ENCODE results near the gene EIF4B.
"Not testable (repeated sequence)": the region's sequence is repeated elsewhere in the genome, so short reads cannot be mapped to it uniquely, and the experiment has no call there.

EIF4B gene

DNA sequence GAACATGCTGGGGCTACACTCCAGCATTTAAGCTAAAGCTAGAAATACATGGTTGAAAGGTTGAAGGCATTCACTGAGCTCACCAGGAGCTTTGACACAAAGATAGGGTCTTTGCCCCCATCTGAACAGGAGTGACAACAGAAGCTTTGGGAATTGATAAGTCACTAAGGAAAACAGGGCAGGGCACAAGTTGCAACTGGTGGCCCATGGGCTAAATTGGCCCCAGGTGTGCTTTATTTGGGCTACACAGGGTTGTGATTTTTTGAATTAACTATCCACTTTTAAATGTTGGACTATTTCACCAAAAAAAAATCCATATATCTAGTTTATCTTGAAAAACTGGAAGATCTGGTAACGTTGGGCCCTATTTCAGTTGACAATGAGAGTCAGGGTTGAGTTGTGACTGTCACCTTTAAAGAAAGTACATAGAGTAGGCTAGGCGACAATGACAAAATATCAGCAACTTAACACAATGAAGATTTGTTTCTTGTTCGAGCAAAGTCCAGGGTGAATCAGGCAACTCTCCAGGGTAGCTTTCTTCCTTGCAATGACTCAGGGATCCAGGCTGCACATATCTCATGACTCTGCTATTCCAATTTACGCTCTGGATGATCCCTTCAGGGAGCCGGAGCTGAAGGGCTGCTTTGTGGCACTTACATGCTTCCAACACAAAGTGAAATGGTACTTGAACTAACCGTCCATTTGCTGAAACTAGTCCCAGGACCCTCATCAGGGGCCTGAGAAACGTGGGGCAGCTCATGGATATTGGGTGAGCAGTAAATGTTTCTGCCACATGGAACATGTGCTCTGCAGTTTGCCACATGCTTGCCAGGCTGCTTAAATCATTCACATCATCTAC, 13.3 kb upstream of the EIF4B start:
- DNase-seq (ENCODE audit: low spot score): peak; percentile 85

DNA sequence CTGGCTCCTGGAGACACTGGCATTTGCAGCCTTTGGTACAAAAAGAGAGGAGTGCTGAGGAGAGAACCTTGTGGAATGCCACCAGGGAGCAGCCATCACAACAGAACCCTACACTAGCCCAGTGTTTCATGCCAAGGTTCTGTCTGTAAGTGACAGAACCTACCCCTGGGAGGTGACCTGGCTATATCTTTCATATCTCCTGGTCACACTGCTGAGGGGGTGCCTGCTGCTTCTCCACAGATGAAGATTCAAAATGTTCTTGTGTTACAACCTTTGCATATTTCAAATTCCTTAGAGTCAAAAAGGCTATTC, 12.7 kb upstream of the EIF4B start:
- DNase-seq (ENCODE audit: low spot score): no peak

DNA sequence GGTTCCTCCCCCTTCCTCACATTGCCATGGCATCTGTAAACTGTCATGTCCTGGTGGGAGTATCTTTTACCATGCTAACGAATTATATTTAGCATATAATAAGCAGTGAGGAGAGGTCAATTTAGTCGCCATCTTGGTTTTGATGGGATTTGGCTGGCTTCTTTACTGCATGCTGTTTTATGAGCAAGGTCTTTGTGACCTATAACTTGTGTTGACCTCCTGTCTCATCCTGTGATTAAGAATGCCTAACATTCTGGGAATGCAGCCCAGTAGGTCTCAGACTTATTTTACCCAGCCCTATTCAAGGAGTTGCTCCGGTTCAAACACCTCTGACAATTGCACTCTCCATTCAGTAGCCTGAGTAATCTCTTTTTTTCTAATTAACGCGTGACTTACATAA, 2.1 kb upstream of the EIF4B start:
- no peak for DNase-seq (ENCODE audit: low spot score)

DNA sequence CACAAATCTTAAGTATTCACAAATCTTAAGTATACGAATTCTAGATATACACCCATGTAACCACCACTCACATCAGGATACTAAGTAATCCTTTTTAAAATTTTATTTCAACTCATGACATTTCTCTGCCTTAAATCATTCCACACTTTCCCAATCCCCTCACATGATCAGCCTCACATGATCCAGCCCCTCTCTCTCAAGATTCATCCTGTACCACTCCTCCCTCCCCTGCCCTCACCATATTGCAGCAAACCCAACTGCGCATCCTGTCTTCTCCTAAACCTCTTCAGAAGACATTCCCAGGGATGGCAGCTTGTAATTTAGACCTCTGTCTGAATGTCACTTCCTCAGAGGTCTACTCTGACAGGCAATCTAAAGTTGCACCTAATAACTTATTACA, 1.7 kb upstream of the EIF4B start:
- DNase-seq (ENCODE audit: low spot score): no peak

DNA sequence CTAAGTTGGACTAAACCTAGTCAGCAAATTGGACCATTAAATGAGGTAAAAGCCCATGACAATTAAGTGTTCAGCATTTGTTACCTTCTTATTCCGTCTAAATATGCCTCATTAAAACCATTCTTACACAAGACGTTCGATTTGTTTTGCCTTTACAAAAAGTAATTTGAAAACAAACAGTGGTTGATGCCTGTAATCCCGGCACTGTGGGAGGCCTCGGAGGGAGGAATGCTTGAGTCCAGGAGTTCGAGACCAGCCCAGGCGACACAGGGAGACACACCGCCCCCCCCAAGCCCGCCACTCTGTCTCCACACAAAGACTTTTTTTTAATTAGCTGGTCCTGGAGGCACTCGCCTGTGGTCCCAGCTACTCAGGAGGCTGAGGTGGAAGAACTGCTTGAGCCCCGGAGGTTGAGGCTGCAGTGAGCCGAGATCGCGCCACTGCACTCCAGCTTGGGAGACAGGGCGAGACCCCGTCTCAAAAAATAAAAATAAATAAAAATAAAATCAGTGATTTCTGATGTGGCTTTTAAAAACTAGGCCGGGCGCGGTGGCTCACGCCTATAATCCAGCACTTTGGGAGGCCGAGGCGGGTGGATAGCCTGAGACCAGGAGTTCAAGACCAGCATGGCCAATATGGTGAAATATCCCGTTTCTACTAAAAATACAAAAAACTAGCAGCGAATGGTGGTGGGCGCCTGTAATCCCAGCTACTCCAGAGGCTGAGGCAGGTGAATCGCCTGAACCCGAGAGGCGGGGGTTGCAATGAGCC, 856 bp upstream of the EIF4B start:
- DNase-seq (ENCODE audit: low spot score): no peak

DNA sequence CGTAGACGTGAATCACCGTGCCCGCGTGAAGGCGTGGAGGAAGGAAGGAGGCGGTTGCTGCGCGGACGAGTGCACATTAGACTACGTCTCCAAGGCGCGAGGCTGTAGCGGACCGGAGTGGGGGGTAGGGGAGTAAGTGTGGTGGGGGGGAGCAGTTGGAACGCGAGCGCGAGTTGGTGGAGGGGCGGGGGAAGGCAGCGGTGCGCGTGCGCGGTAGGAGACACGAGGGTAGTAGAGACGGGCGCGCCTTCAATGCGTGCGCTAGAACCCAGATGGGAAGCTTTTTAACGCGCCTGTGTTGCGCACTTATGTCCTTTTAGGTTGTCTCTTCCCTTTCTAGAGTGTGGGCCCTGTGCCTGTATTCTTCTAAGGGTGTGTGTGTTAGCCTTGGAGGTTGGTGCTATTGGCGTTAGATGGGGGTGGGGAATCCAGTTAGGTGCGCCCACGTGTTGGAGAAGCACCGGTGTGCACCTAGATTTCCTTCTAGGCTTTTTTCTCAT, 604 bp downstream of the EIF4B start:
- peak; percentile 82 for DNase-seq (ENCODE audit: low spot score)

DNA sequence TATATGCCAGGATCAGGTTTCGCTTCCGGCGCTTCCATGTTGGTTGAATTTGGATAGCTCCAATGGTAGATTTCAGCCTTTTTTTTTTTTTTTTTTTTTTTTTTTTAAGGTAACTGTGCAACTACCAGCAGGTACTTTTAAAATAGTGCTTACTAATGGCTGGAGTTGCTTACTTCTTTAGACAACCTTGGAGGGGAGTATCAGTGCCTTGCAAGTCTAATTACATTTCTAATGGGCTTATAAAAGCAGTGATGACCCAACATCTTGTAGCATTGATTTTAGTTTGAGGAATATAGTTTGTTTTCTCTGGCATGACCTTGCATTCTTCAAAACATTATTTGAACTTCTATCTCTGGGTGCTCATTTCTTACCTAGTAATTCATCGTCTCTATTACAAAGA, 1.1 kb downstream of the EIF4B start:
- DNase-seq (ENCODE audit: low spot score): no peak

DNA sequence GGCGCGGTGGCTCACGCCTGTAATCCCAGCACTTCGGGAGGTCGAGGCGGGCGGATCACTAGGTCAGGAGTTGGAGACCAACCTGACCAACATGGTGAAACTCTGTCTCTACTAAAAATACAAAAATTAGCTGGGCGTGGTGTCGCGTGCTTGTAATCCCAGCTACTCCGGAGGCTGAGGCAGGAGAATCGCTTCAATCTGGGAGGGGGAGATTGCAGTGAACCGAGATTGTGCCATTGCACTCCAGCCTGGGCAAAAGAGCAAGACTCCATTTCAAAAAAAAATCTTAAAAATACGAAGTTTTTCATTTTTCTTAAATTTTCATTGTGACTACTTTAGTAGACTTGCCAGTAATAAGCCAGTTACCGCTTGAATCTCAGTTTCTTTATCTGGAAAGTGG, 2.5 kb downstream of the EIF4B start:
- DNase-seq (ENCODE audit: low spot score): not testable (repeated sequence)

DNA sequence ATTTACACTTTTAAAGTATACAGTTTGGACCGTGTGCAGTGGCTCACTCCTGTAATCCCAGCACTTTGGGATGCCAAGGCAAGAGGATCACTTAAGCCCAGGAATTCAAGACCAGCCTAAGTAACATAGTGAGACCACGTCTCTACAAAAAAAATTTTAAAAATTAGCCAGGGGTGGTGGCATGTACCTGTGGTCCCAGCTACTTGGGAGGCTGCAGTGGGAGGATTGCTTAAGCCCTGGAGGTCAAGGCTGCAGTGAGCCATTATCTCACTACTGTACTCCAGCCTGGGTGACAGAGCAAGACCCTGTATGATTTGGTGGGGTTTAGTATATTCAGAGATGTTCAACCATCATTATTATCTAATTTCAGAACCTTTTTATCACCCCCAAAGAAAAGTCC, 4.7 kb downstream of the EIF4B start:
- no peak for DNase-seq (ENCODE audit: low spot score)

DNA sequence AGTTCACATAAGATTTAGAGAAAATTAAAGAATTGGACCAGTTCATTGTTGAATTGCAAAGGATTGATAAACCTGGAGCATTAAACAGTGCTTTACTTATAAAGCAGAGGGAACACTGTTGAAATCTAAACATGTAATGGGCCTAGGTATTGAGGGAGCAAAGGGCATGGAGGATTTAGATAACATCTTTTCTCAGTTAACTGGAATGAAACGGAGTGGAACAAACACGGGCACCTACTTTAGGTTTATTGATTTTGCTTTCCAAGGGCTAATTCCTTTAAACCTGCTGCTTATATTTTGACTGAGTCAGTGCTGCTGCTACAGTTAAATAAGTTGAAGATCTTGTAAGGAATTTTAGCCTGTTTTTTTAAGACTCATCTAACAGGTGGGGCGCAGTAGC, 5.6 kb downstream of the EIF4B start:
- DNase-seq (ENCODE audit: low spot score): no peak

DNA sequence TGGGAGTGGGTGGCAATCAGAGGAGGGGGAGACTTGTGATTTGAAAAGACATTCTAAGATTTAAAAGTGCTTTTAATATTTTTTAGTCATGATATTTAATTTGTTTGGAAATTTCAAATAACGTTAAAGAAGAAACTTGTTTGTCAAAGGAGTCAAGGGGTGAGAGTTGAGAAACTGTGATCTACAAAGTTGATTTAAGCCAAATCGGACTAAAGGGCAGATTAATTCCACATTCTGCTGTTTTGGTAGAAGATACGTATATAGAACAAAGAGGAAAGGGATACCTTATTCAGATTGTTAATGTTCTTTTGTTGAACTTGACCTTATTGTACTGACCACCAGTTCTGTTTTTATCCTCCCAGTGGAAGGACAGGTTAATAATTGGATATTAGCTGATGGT, 6.7 kb downstream of the EIF4B start:
- no peak for DNase-seq (ENCODE audit: low spot score)

DNA sequence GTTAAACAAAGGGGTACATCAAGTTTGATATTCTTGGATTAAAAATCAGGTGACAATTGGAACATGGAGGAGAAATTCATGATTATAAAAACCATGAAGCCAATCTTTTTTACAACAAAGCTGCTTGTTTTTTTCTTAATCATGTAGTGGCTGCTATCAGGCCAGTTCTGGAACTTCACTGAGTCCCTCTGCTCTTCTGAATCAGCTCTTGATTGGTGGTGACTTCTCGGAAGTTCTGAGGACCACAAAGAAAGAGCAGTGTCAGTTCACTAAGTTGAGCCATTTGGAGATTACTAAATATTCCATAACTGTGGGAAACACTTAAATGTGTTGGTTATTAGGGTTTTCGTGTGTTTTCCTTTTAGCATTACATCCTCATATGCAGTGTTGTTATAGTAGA, 8.5 kb downstream of the EIF4B start:
- no peak for DNase-seq (ENCODE audit: low spot score)

DNA sequence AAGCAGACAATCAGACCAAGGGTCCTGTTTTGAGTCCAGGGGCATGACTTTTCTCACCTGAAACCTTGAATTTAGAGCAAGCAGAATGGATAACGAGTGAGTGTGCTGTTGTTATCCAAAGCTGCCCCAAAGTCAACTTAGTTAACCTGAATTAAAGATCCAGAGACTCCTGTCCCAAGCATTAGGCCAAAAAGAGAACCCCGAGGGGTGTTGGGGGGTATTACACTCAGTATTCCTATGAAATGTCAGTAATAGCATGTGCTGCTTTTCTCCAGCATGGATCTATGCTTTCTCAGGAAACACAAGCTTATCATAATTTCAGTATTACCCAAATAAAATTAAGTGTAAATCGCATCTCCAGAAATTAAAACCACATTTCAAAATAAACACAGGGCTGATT, 19.0 kb downstream of the EIF4B start:
- no peak for DNase-seq (ENCODE audit: low spot score)

DNA sequence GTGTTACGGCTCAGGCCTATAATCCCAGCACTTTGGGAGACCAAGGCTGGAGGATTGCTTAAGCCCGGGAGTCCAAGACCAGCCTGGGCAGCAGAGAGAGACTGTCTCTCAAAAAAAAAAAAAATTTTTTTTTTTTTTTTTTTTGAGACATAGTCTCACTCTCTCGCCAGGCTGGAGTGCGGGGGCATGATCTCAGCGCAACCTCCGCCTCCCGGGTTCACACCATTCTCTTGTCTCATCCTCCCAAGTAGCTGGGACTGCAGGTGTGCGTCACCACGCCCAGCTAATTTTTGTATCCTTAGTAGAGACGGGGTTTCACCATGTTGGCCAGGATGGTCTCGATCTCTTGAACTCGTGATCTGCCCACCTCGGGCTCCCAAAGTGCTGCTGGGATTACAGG, 20.8 kb downstream of the EIF4B start:
- DNase-seq (ENCODE audit: low spot score): not testable (repeated sequence)

DNA sequence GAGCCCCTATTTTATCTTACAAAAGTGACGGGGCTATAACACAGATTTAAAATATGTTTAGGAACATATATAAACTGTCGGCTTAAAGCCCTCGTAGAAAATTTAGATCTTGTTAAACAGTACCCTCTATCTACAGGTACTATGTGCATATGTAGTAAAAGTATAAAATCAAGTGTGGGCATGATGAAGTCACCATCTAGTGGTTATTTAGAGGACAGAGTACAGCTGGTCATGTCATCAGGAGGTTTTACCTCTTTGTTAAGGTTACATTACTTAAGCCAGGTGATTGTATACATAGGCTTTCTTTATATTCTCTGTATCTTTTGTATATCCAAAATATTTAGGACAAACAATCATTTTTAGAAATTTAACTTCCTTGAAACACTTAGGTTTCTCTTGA, 25.4 kb downstream of the EIF4B start:
- no peak for DNase-seq (ENCODE audit: low spot score)

DNA sequence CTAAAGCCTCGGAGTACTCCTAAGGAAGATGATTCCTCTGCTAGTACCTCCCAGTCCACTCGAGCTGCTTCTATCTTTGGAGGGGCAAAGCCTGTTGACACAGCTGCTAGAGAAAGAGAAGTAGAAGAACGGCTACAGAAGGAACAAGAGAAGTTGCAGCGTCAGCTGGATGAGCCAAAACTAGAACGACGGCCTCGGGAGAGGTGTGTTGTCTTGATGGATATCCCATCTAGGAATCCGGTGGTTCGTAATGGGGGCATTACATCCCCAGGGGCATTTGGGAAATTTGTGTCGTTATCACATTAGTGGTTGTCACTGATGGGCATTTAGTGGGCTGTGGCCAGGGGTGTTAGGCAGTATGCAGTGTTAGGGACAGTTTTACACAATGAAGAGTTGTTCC, 27.6 kb downstream of the EIF4B start:
- DNase-seq (ENCODE audit: low spot score): not testable (repeated sequence)

DNA sequence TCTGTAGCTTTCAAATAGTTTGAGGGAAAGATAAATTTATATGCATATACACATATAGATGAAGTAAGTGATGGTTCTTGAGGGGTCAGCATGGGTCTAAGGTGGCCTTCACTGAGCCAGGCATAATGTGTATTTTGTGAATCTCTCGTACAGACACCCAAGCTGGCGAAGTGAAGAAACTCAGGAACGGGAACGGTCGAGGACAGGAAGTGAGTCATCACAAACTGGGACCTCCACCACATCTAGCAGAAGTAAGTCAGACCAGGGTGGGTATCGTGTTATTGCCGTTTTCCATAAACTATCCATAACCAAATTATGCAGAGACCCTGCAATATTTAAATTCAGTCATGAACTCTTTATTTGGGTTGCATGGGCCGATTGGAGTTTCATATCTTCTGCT, 28.2 kb downstream of the EIF4B start:
- DNase-seq (ENCODE audit: low spot score): no peak

DNA sequence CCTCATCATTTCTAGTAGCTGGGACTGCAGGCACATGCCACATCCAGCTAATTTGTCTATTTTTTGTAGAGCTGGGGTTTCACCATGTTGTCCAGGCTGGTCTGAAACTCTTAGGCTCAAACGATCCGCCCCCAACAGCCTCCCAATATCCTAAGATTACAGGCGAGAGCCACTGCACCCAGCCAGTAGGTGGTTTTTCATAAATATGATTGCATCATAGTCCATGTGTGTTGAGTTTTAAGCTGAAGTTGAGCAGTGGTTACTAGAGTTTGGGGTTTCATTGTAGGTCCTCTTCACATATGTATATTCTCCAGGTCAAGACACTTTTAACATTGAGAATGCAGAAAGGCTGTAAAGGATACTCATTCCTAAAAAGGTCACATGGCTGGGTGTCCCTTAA, 30.5 kb downstream of the EIF4B start:
- no peak for DNase-seq (ENCODE audit: low spot score)

DNA sequence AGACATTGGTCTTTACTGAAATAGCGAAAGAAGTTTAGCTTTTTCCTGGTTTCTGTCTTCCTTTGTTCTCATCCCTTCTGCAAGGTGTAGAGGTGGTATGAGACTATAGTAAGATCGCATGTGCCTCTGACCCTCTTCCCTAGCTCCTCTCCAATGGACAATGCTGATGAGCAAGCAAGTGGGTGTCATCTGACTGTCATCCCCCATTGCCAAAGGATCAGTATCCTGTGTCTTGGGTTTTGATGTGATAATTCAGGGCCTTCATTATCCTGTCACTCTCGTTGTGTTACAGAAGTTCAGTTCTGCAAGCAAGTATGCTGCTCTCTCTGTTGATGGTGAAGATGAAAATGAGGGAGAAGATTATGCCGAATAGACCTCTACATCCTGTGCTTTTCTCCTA, 33.6 kb downstream of the EIF4B start:
- no peak for DNase-seq (ENCODE audit: low spot score)

DNA sequence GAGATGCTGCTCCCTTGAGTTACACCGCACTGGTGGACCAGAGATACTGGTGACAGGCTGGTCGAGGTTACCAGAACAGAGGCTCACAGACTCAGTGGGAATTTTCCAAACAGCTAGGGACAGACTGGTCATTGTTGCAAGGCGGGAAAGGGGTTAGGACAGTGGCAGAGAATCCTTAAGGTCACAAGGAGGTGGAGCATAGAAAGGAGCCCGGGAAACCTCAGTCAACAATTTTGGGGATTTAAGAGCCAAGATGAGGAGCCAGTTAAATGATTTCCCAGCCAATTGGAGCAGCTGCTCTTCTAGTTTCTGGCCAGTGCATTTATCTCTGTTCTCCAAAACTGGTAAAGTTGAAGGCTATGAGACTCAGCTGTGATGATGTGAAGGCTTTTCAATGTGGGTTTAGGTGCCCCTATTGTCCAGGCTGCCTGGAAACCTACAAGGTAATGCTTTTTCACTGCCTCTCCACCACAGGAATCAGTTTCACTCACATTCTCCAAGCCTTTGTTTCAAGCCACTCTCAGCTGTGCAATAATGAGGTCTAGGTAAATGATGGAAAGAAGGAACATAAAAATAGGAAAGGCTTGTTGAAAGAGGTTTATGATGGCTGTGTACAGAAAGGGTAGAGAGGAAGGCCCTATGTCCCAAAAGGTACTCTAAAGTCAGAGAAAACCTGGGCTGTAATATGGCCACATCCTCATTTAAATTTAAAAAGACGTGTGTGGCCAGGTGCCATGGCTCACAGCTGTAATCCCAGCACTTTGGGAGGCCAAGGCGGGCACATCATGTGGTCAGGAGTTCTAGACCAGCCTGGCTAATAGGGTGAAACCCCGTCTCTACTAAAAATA, 36.6 kb downstream of the EIF4B start:
- DNase-seq (ENCODE audit: low spot score): no peak

DNA sequence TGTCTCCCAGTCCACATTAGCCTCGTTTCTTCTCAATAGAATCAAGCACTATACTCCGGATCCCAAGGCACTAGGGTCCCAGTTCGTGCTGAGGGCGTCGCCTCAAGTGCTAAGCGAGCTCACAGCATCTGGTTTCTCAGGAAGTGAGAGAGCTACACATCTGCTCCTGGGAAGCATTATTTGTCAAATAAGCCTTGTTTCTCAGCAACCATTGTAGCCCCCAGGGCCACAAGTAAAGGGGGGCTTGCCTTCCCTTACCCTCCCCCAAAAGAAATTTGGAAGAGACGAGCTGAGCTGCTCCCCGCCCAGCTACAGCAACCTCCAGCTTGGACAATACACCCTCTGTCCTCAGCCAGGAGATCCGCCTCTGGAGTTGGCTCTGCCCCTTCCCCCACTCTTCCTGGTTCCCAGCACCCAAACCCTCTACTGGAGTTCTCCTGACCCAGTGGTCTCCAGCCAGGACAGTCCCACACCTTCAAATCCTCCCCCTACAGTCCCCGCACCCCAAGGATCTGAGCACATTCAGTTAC, 37.9 kb downstream of the EIF4B start:
- DNase-seq (ENCODE audit: low spot score): peak; percentile 83

All from COLO829 (cell line).